Upper lobe of left lung (tissue), 4 donors: ENCODE results near the gene ZC3H7B.

ENCODE experiments used
- EP300 ChIP-seq, 4 donors: sonication (generic); formaldehyde crosslinking; IDR thresholded peaks; one replicate each; pipeline ENCODE4 v1.5.1; 2017; ENCODE audit warnings: antibody characterized with exemption in 4 of 4, control low read depth in 2 of 4
- POLR2AphosphoS5 ChIP-seq, 2 donors: sonication (generic); formaldehyde crosslinking; IDR thresholded peaks; one replicate each; pipeline ENCODE4 v1.5.1; 2017; ENCODE audit warnings: antibody characterized with exemption in 2 of 2
- TF ChIP-seq, protein P1 (sequence below), 6 experiments: fragments of 450-650 bp in 4 of 6; fragments of 200-600 bp in 2 of 6; sonication (generic) in 2 of 6; IDR thresholded peaks; one replicate each; pipeline ENCODE4 v1.5.1; 2016 to 2019; ENCODE audit warnings: antibody characterized with exemption in 6 of 6

DNA sequence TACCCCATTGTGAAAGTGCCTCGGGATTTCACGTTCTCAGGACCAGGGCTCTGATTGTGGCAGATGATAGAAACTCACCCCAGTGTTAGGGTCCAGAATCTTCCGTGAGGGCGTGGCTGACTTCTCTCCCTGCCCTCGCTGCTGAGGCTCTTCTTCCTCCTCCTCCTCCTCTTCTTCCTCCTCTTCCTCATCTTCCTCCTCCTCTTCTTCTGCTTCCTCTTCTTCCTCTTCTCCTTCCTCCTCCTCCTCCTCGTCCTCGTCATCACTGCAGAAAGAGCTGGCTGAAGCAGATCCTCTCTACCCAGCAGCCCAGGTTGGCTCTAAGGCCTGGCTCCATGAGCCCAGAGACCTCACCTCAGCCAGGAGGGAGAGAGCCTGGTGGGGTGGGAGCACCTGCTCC is 47.1 kb upstream of the ZC3H7B start:
- no peak for TF ChIP-seq EP300 (IDR thresholded peaks at IDR 0.05)
- TF ChIP-seq POLR2AphosphoS5 (IDR thresholded peaks at IDR 0.05) = no peak
- TF ChIP-seq, protein P1, sequence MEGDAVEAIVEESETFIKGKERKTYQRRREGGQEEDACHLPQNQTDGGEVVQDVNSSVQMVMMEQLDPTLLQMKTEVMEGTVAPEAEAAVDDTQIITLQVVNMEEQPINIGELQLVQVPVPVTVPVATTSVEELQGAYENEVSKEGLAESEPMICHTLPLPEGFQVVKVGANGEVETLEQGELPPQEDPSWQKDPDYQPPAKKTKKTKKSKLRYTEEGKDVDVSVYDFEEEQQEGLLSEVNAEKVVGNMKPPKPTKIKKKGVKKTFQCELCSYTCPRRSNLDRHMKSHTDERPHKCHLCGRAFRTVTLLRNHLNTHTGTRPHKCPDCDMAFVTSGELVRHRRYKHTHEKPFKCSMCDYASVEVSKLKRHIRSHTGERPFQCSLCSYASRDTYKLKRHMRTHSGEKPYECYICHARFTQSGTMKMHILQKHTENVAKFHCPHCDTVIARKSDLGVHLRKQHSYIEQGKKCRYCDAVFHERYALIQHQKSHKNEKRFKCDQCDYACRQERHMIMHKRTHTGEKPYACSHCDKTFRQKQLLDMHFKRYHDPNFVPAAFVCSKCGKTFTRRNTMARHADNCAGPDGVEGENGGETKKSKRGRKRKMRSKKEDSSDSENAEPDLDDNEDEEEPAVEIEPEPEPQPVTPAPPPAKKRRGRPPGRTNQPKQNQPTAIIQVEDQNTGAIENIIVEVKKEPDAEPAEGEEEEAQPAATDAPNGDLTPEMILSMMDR (IDR thresholded peaks at IDR 0.05) = no peak
